K562 (cell line): ENCODE data around the gene CBFA2T3. TPM values are rescaled to one million over a fixed set of nuclear protein-coding genes. Genes with fewer than 3 reads are reported as not detected.

ENCODE experiments used
- ATAC-seq: fragments of 200-7000 bp; cut with Tn5 transposase; 3 replicates; pipeline ENCODE4 v1.9.1; 2020; ENCODE audit warnings: moderate library complexity
- BruUV-seq: library from RNA; stranded (reverse); fragments of 400-500 nt; replicated peaks from 2 replicates; lab custom pipeline; 2021; lab: Mats Ljungman, UMichigan
- CTCF ChIA-PET: fragments of 300-600 bp; formaldehyde crosslinking; extraction: SDS; loops from one replicate; lab custom pipeline; 2021; ENCODE audit warnings: low intra/inter-chr PET ratio; lab: Yijun Ruan, JAX
- POLR2A ChIA-PET: fragments of 300-600, 350-650 bp; sonication (Branson Sonifier 250); formaldehyde crosslinking; extraction: SDS; loops from one replicate; lab custom pipeline; 2021; ENCODE audit warnings: antibody characterized with exemption, inconsistent platforms; lab: Yijun Ruan, JAX
- DNase-seq, 4 experiments: peaks; one replicate each; pipeline versions ENCODE4 v3.0.0 to v3.0.0-alpha.2; 2011 to 2018; ENCODE audit warnings: low spot score in 3 of 4, mixed read lengths in 3 of 4; ENCODE audit errors: extremely low read depth in 1 of 4
- FAIRE-seq: peaks from 2 replicates; lab custom pipeline; 2011; peaks lifted over from hg19 to GRCh38; lab: Jason Lieb, UNC
- H2AFZ ChIP-seq: 2 replicates; pipeline ENCODE4 v1.6.0; 2011; ENCODE audit warnings: low read depth, low read length, control low read depth, inconsistent platforms
- H3K27ac ChIP-seq: fragments of 200-600 bp; 3 replicates; pipeline ENCODE4 v1.8.0; 2011; ENCODE audit warnings: low read depth, mild to moderate bottlenecking, control low read depth, inconsistent platforms, low read length, moderate library complexity, mixed read lengths; ENCODE audit errors: extremely low read depth
- H3K27me3 ChIP-seq, 2 experiments: fragments of 300-600 bp in 1 of 2; 2 replicates in 1 of 2; 3 replicates in 1 of 2; pipeline versions ENCODE4 v1.6.0 to v1.8.0; 2011; ENCODE audit warnings: inconsistent platforms in 2 of 2, low read length in 2 of 2, mild to moderate bottlenecking in 1 of 2, mixed read lengths in 1 of 2, moderate library complexity in 1 of 2; ENCODE audit not compliant: control insufficient read depth in 2 of 2, insufficient read depth in 2 of 2
- H3K36me3 ChIP-seq: fragments of 300-600 bp; 3 replicates; pipeline ENCODE4 v1.8.0; 2011; ENCODE audit warnings: mild to moderate bottlenecking, low read length, inconsistent platforms; ENCODE audit not compliant: control insufficient read depth, insufficient read depth
- H3K4me1 ChIP-seq, 2 experiments: fragments of 200-600 bp in 1 of 2; replicated peaks in 1 of 2; 2 replicates in 1 of 2; 3 replicates in 1 of 2; pipeline versions ENCODE4 v1.5.1 to v1.8.0; 2011; ENCODE audit warnings: inconsistent platforms in 2 of 2, low read length in 2 of 2, mild to moderate bottlenecking in 1 of 2, mixed read lengths in 1 of 2, moderate library complexity in 1 of 2; ENCODE audit not compliant: control insufficient read depth in 2 of 2, insufficient read depth in 2 of 2
- H3K4me2 ChIP-seq: 2 replicates; pipeline ENCODE4 v1.6.1; 2011; ENCODE audit warnings: low read length, control low read depth, inconsistent platforms, mixed read lengths; ENCODE audit not compliant: insufficient read depth
- H3K4me3 ChIP-seq: fragments of 200-600 bp; sonication (generic), shearing (Covaris generic); 2 replicates; pipeline ENCODE4 v1.5.1; 2016; ENCODE audit warnings: control low read depth, inconsistent platforms
- H3K79me2 ChIP-seq: fragments of 200-600 bp; 3 replicates; pipeline ENCODE4 v1.8.0; 2011; ENCODE audit warnings: low read length, inconsistent platforms; ENCODE audit not compliant: control insufficient read depth, insufficient read depth
- H3K9ac ChIP-seq, 2 experiments: 2 replicates each; pipeline versions ENCODE4 v1.6.0 to v1.6.1; 2011; ENCODE audit warnings: low read depth in 2 of 2, low read length in 2 of 2, control low read depth in 1 of 2, inconsistent platforms in 1 of 2, mild to moderate bottlenecking in 1 of 2, mixed read lengths in 1 of 2; ENCODE audit not compliant: insufficient read depth in 1 of 2
- H3K9me1 ChIP-seq: one replicate; pipeline ENCODE4 v1.6.0; 2011; ENCODE audit warnings: inconsistent platforms, mild to moderate bottlenecking, low read length, moderate library complexity; ENCODE audit not compliant: control insufficient read depth, insufficient read depth
- H3K9me3 ChIP-seq: replicated peaks from 2 replicates; pipeline ENCODE4 v1.5.1; 2011; ENCODE audit warnings: low read depth, low read length, inconsistent platforms; ENCODE audit not compliant: control insufficient read depth, insufficient read depth
- H4K20me1 ChIP-seq: replicated peaks from 2 replicates; pipeline ENCODE4 v1.6.1; 2011; ENCODE audit warnings: low read length, inconsistent platforms, mixed read lengths; ENCODE audit not compliant: control insufficient read depth, insufficient read depth
- ADNP ChIP-seq: fragments of 200-800 bp; sonication (Bioruptor generic); IDR thresholded peaks from 2 replicates; pipeline ENCODE4 v1.6.1; 2016; ENCODE audit warnings: missing genetic modification characterization, missing compliant biosample characterization
- SMARCA5 ChIP-seq: fragments of 450-650 bp; IDR thresholded peaks from 2 replicates; pipeline ENCODE4 v1.6.1; 2016
- ZKSCAN3 ChIP-seq: fragments of 250-450 bp; sonication (Bioruptor Pico); IDR thresholded peaks from 2 replicates; pipeline ENCODE4 v1.4.0; 2020
- ZNF121 ChIP-seq: sonication (generic); formaldehyde crosslinking; conservative IDR thresholded peaks from 2 replicates; pipeline ENCODE4 v1.8.0; 2022; ENCODE audit warnings: missing genetic modification reagents
- ZNF165 ChIP-seq: fragments of 250-450 bp; sonication (Bioruptor Pico); IDR thresholded peaks from 2 replicates; pipeline ENCODE4 v1.4.0; 2020; ENCODE audit warnings: borderline replicate concordance
- ZNF232 ChIP-seq: sonication (generic); formaldehyde crosslinking; IDR thresholded peaks from 2 replicates; pipeline ENCODE4 v1.8.0; 2022; ENCODE audit warnings: mild to moderate bottlenecking, missing genetic modification reagents
- ZNF24 ChIP-seq: fragments of 450-650 bp; IDR thresholded peaks from 2 replicates; pipeline ENCODE4 v1.6.1; 2016
- ZNF395 ChIP-seq: fragments of 200-800 bp; sonication (Bioruptor generic); IDR thresholded peaks from 2 replicates; pipeline ENCODE4 v1.6.1; 2017; ENCODE audit warnings: missing genetic modification characterization, missing compliant biosample characterization
- WGBS: fragments of 100-300 bp; shearing (Covaris generic); methylation state at CpG from one replicate; pipeline ENCODE4 v1.1.6; 2016; ENCODE audit warnings: low coverage, mixed read lengths; ENCODE audit not compliant: insufficient coverage; ENCODE audit errors: missing lambda C conversion rate; 5-methylcytosine and 5-hydroxymethylcytosine counted together
- in situ Hi-C: fragments of 300-500 bp; cut with MboI; formaldehyde crosslinking; loops from 4 replicates; pipeline ENCODE4 v1.15.0; 2018; ENCODE audit warnings: inconsistent platforms, mixed read lengths
- intact Hi-C: fragments of 100-400 bp; cut with micrococcal nuclease; formaldehyde crosslinking; loops from 2 replicates; pipeline ENCODE4 v1.14.2; 2022
- polyA plus RNA-seq, 8 experiments: library from polyadenylated mRNA; depleted of rRNA in 4 of 8; stranded (reverse) in 5 of 8; unstranded in 3 of 8; fragments of >200 nt; fragmentation: Nextera tagmentation in 2 of 8; fragmentation: Illumina TruSeq in 1 of 8; extraction: Ambion mirVana in 2 of 8; extraction: Trizol in 1 of 8; gene quantifications; 2 replicates each; pipeline versions ENCODE4 v1.2.1 to v1.2.3, GENCODE V29; 2011 to 2014; ENCODE audit warnings: inconsistent platforms in 1 of 8, missing spikeins in 1 of 8
- total RNA-seq, 7 experiments: library from RNA; depleted of rRNA in 6 of 7; stranded (reverse); fragments of >200 nt in 6 of 7; fragmentation: Illumina TruSeq in 2 of 7; extraction: Trizol in 2 of 7; gene quantifications; 2 replicates each; pipeline versions ENCODE4 v1.2.1 to v1.2.3, GENCODE V29; 2011 to 2021; ENCODE audit warnings: low replicate concordance in 1 of 7

CBFA2T3 gene
- total and polyA plus RNA-seq, 9 of the 15 experiments (the other 6 are each of a cell fraction or from before 2014, with no cell fraction given): 2.3 to 145 (median 6.7) TPM

DNA sequence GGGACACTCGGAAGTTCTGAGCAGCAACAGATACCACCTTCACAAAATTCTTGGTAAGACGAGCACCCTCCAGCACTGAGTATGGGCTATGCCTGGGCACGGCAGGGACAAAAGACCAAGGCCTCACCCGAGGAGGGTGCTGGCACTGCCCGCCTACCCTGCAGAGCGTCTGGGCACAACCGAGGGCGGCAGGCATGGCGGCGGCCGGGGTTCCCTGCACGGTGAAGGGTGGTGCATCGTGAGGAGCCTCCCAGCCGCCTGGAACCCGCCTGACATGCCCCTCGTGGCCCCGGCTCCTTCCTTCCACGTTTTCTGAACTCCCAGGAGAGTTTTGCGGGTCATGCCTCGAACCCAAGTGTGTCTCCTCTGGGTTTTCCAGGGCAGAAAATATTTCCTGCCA lies 139.2 kb downstream of the CBFA2T3 start:
- Histone ChIP-seq H3K4me1 (peaks cover 0 to 47% of the 10 kb centered on the region in 2 experiments; a peak in 2 of 5 replicates), H3K4me3 (no peak overlapping the region), H2AFZ (no peak overlapping the region), H3K27me3 (no peaks in the 10 kb centered on the region), H3K9me1 (no peaks in the 10 kb centered on the region), H4K20me1 (no peaks in the 10 kb centered on the region), H3K9ac (no peak overlapping the region), H3K36me3 (no peaks in the 10 kb centered on the region; the same call in 2 of the 3 replicates), H3K9me3 (no peaks in the 10 kb centered on the region), H3K27ac (no peak overlapping the region), H3K79me2 (no peaks in the 10 kb centered on the region), H3K4me2 (no peak overlapping the region)
- 81% methylated on average over 18 of the region's 20 CpGs for WGBS
- ATAC-seq (no peak), DNase-seq (no peak), FAIRE-seq (no peak)
- in situ Hi-C loops: no loop called here
- TF ChIP-seq SMARCA5 (no peak), ADNP (tag) (no peak), ZNF395 (CRISPR knock-in tag) (no peak), ZNF232 (CRISPR knock-in tag) (no peak), ZKSCAN3 (CRISPR knock-in tag) (no peak), ZNF165 (no peak), ZNF121 (CRISPR knock-in tag) (no peak), ZNF24 (no peak)
- no TSS peak for BruUV-seq
- intact Hi-C loops: no loop called here
- ChIA-PET POLR2A (no interaction called here), CTCF (no interaction called here)
